Neural cell (in vitro differentiated cells): ENCODE results near the gene NARF. TPM values are rescaled to one million over a fixed set of nuclear protein-coding genes. Genes with fewer than 3 reads are reported as not detected.
"Not testable (repeated sequence)": the region's sequence is repeated elsewhere in the genome, so short reads cannot be mapped to it uniquely, and the experiment has no call there.

Source experiments
- H2AFZ ChIP-seq: fragments of 200-600, 300-800 bp; sonication (generic), shearing (Covaris generic); 2 replicates; pipeline ENCODE4 v1.6.0; 2014; ENCODE audit warnings: low read depth, mild to moderate bottlenecking, antibody characterized with exemption, low read length, moderate library complexity
- H3F3A ChIP-seq: fragments of 200-600 bp; shearing (Covaris generic); 2 replicates; pipeline ENCODE4 v1.6.1; 2016; ENCODE audit warnings: mild to moderate bottlenecking, moderate library complexity, mixed read lengths, antibody characterized with exemption, low read length; ENCODE audit not compliant: insufficient read depth, poor library complexity, severe bottlenecking
- H3K27ac ChIP-seq: fragments of 200-600, 300-800 bp; sonication (generic), shearing (Covaris generic); 2 replicates; pipeline ENCODE4 v1.5.1; 2014; ENCODE audit warnings: mild to moderate bottlenecking, low read length, moderate library complexity
- H3K27me3 ChIP-seq: fragments of 300-800, 200-600 bp; sonication (generic), shearing (Covaris generic); 2 replicates; pipeline ENCODE4 v1.6.0; 2014; ENCODE audit warnings: mild to moderate bottlenecking, low read depth, low read length, moderate library complexity; ENCODE audit not compliant: insufficient read depth
- H3K36me3 ChIP-seq: fragments of 300-800, 200-600 bp; sonication (generic), shearing (Covaris generic); 2 replicates; pipeline ENCODE4 v1.5.1; 2014; ENCODE audit warnings: mild to moderate bottlenecking, antibody characterized with exemption, low read length, moderate library complexity; ENCODE audit not compliant: insufficient read depth
- H3K4me2 ChIP-seq: fragments of 300-800, 200-600 bp; sonication (generic), shearing (Covaris generic); 2 replicates; pipeline ENCODE4 v1.6.0; 2014; ENCODE audit warnings: mild to moderate bottlenecking, low read length
- H3K4me3 ChIP-seq: fragments of 300-800, 200-600 bp; sonication (generic), shearing (Covaris generic); 2 replicates; pipeline ENCODE4 v1.5.1; 2014; ENCODE audit warnings: mild to moderate bottlenecking, low read length, moderate library complexity
- H3K79me2 ChIP-seq: fragments of 200-600 bp; shearing (Covaris generic); replicated peaks from 2 replicates; pipeline ENCODE4 v1.6.0; 2014; ENCODE audit warnings: mild to moderate bottlenecking, low read length, moderate library complexity; ENCODE audit not compliant: insufficient read depth
- H3K9ac ChIP-seq: fragments of 300-800, 200-600 bp; sonication (generic), shearing (Covaris generic); 2 replicates; pipeline ENCODE4 v1.6.1; 2016; ENCODE audit warnings: mild to moderate bottlenecking, low read length, mixed read lengths
- H3K9me2 ChIP-seq: fragments of 200-600 bp; shearing (Covaris generic); 2 replicates; pipeline ENCODE4 v1.6.1; 2016; ENCODE audit warnings: mild to moderate bottlenecking, low read length, mixed read lengths; ENCODE audit not compliant: insufficient read depth
- H3K9me3 ChIP-seq: fragments of 200-600, 300-800 bp; sonication (generic), shearing (Covaris generic); 2 replicates; pipeline ENCODE4 v1.6.1; 2016; ENCODE audit warnings: mild to moderate bottlenecking, mixed run types, low read length, moderate library complexity, mixed read lengths
- H4K20me1 ChIP-seq: fragments of 200-600 bp; shearing (Covaris generic); 2 replicates; pipeline ENCODE4 v1.6.1; 2016; ENCODE audit warnings: mild to moderate bottlenecking, mixed run types; ENCODE audit not compliant: insufficient read depth
- EP300 ChIP-seq: fragments of 450-650 bp; conservative IDR thresholded peaks from 2 replicates; pipeline ENCODE4 v1.6.1; 2014; ENCODE audit warnings: antibody characterized with exemption, mild to moderate bottlenecking, moderate library complexity; ENCODE audit not compliant: poor library complexity, severe bottlenecking
- EZH2 ChIP-seq: fragments of 200-600, 300-800 bp; shearing (Covaris generic), sonication (generic); IDR thresholded peaks from 2 replicates; pipeline ENCODE4 v1.6.1; 2014; ENCODE audit warnings: antibody characterized with exemption, low read length, borderline replicate concordance, mild to moderate bottlenecking; ENCODE audit not compliant: insufficient read depth, poor library complexity, severe bottlenecking
- MXI1 ChIP-seq: fragments of 450-650 bp; conservative IDR thresholded peaks from 2 replicates; pipeline ENCODE4 v1.6.1; 2014; ENCODE audit warnings: antibody characterized with exemption, mild to moderate bottlenecking; ENCODE audit not compliant: poor library complexity, severe bottlenecking
- POLR2AphosphoS5 ChIP-seq: IDR thresholded peaks from 2 replicates; pipeline ENCODE4 v1.6.1; 2012
- RAD21 ChIP-seq: fragments of 450-650 bp; conservative IDR thresholded peaks from 2 replicates; pipeline ENCODE4 v1.6.1; 2014; ENCODE audit warnings: antibody characterized with exemption, mild to moderate bottlenecking, moderate library complexity
- REST ChIP-seq: IDR thresholded peaks from 2 replicates; pipeline ENCODE4 v1.6.1; 2012; ENCODE audit warnings: borderline replicate concordance
- SMC3 ChIP-seq: fragments of 450-650 bp; conservative IDR thresholded peaks from 2 replicates; pipeline ENCODE4 v1.6.1; 2014; ENCODE audit warnings: antibody characterized with exemption, mild to moderate bottlenecking, moderate library complexity; ENCODE audit not compliant: poor library complexity
- TAF1 ChIP-seq: IDR thresholded peaks from 2 replicates; pipeline ENCODE4 v1.6.1; 2012; ENCODE audit warnings: low read depth
- polyA plus RNA-seq: library from polyadenylated mRNA; depleted of rRNA; stranded (reverse); fragments of >200 nt; gene quantifications from 2 replicates; pipeline ENCODE4 v1.2.3, GENCODE V29; 2014
- TF ChIP-seq, protein P1 (sequence below): fragments of 450-650 bp; IDR thresholded peaks from 2 replicates; pipeline ENCODE4 v1.5.1; 2014; ENCODE audit warnings: antibody characterized with exemption, mild to moderate bottlenecking, moderate library complexity; ENCODE audit not compliant: poor library complexity, severe bottlenecking

Gene NARF
- polyA plus RNA-seq, 1 donor from 2014 or later, result 243 TPM

DNA sequence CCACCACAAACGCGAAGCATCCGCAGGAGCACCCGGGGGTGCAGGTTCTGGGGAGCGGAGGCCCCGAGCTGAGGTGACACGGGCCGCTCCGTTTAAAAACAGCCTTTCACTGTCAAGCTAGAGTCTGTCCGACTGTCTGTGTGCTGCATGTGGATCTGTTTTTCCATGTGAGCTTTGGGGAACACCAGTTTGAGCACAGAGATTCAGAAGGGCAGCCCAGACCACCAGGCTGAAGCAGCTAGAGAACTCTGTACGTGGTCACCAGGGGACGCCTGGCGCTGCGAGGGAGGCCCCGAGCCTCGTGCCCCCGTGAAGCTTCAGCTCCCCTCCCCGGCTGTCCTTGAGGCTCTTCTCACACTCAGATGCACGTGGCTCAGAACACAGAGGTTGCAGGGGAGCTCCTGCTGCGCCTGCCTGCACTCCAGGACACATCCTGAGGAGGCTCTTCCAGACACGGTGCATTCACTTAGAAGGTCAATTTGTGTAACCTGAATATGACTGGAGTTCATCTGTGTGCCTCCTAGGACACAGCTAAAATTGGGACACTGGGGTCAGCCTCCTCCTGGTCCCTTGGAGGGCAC, 45.3 kb downstream of the NARF start:
- Histone ChIP-seq H3K9me3 (no peaks in the 10 kb centered on the region), H3K4me3 (no peak overlapping the region), H3K79me2 (no peaks in the 10 kb centered on the region), H2AFZ (no peak overlapping the region), H3K4me2 (no peak overlapping the region), H3K36me3 (no peaks in the 10 kb centered on the region), H4K20me1 (no peaks in the 10 kb centered on the region), H3K9ac (no peak overlapping the region), H3F3A (no peaks in the 10 kb centered on the region), H3K27ac (no peak overlapping the region), H3K27me3 (no peaks in the 10 kb centered on the region), H3K9me2 (no peaks in the 10 kb centered on the region)
- TF ChIP-seq TAF1 (no peak), EZH2 (no peak)

GRCh38 chr17:82505296-82505695, 46.8 kb downstream of the NARF start:
- Histone ChIP-seq H3K27me3 (no peaks in the 10 kb centered on the region), H2AFZ (no peak overlapping the region)

GRCh38 chr17:82506402-82506801, 47.9 kb downstream of the NARF start:
- not testable (repeated sequence) for H3K9me3 ChIP-seq, H3K9me2 ChIP-seq, H3K36me3 ChIP-seq, H3K9ac ChIP-seq, H3K79me2 ChIP-seq, H3K27me3 ChIP-seq, H3K4me2 ChIP-seq, H3K4me3 ChIP-seq, H4K20me1 ChIP-seq, H3F3A ChIP-seq, H3K27ac ChIP-seq, H2AFZ ChIP-seq

More at GRCh38 chr17:82505296-82505695, 46.8 kb downstream of the NARF start:
- H3F3A ChIP-seq, result no peaks in the 10 kb centered on the region
- H3K4me3 ChIP-seq, result no peak overlapping the region
- no peak overlapping the region for H3K27ac ChIP-seq
- no peak overlapping the region for H3K4me2 ChIP-seq
- H4K20me1 ChIP-seq, result no peaks in the 10 kb centered on the region
- H3K36me3 ChIP-seq, result no peaks in the 10 kb centered on the region
- H3K9me2 ChIP-seq, result no peaks in the 10 kb centered on the region
- no peaks in the 10 kb centered on the region for H3K9me3 ChIP-seq
- H3K9ac ChIP-seq, result no peak overlapping the region
- no peak for TF ChIP-seq RAD21
- H3K79me2 ChIP-seq, result no peaks in the 10 kb centered on the region

DNA sequence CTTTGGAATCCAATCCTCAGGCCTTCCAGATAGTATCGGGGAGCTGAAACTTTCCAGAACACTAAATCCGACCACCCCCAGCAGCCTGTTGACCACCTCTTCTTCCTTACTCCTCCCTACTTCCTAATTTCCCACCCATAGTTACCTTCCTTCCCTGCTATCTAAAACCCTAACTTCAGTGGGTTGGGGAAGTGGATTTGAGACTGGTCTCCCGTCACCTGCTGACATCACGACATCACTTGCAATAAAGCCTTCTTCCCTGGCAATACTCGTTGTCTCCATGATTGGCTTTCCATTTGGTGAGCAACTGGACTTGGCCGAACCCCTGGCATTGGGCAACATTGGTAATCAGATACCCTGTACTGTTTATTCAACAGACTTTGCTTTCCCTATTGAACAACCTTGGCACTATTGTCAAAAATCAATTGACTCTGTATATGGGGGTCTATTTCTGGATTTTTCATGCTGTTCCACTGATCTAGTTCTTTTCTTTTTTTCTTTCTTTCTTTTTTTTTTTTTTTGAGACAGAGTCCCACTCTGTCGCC, 49.2 kb downstream of the NARF start:
- H3K9me2 ChIP-seq, result no peaks in the 10 kb centered on the region
- no peaks in the 10 kb centered on the region for H3K36me3 ChIP-seq
- no peaks in the 10 kb centered on the region for H3F3A ChIP-seq
- H3K9ac ChIP-seq, result no peak overlapping the region
- H4K20me1 ChIP-seq, result no peaks in the 10 kb centered on the region
- H3K27ac ChIP-seq, result no peak overlapping the region
- H3K4me3 ChIP-seq, result no peak overlapping the region
- no peaks in the 10 kb centered on the region for H3K9me3 ChIP-seq
- no peak overlapping the region for H2AFZ ChIP-seq
- no peak for TF ChIP-seq MXI1
- no peak for TF ChIP-seq EP300
- no peak for TF ChIP-seq POLR2AphosphoS5
- no peak for TF ChIP-seq RAD21
- no peak for TF ChIP-seq SMC3
- no peak for TF ChIP-seq EZH2
- TF ChIP-seq TAF1, result no peak
- no peak for TF ChIP-seq REST
- TF ChIP-seq, protein P1, sequence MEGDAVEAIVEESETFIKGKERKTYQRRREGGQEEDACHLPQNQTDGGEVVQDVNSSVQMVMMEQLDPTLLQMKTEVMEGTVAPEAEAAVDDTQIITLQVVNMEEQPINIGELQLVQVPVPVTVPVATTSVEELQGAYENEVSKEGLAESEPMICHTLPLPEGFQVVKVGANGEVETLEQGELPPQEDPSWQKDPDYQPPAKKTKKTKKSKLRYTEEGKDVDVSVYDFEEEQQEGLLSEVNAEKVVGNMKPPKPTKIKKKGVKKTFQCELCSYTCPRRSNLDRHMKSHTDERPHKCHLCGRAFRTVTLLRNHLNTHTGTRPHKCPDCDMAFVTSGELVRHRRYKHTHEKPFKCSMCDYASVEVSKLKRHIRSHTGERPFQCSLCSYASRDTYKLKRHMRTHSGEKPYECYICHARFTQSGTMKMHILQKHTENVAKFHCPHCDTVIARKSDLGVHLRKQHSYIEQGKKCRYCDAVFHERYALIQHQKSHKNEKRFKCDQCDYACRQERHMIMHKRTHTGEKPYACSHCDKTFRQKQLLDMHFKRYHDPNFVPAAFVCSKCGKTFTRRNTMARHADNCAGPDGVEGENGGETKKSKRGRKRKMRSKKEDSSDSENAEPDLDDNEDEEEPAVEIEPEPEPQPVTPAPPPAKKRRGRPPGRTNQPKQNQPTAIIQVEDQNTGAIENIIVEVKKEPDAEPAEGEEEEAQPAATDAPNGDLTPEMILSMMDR, result no peak
- no peaks in the 10 kb centered on the region for H3K27me3 ChIP-seq
- H3K4me2 ChIP-seq, result no peak overlapping the region
- no peaks in the 10 kb centered on the region for H3K79me2 ChIP-seq

DNA sequence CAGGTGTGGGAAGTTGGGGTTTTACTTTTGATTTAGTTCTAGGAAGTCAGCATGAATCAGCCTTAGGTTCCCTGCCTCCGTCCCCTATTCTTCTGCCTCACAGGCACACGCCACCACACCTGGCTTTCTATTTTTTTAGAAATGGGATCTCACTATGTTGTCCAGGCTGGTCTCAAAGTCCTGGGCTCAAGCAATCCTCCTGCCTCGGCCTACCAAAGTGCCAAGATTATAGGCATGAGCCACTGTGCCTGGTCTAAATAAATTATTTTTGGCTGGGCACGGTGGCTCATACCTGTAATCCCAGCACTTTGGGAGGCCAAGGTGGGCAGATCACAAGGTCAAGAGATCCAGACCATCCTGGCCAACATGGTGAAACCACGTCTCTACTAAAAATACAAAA, 53.1 kb downstream of the NARF start:
- H3K9me3 ChIP-seq, H3K36me3 ChIP-seq, H3K9me2 ChIP-seq, H3K27me3 ChIP-seq, H3K79me2 ChIP-seq, H3K4me2 ChIP-seq, H3K27ac ChIP-seq, H2AFZ ChIP-seq, H3K9ac ChIP-seq, H4K20me1 ChIP-seq, H3F3A ChIP-seq, H3K4me3 ChIP-seq: not testable (repeated sequence)
